ENCODE measurements around the gene ABCG1.

The ABCG1 gene

GRCh38 chr21:42214921-42215320, 4.0 kb upstream of the ABCG1 start:
- no peak for DNase-seq (ENCODE audit: low spot score)

DNA sequence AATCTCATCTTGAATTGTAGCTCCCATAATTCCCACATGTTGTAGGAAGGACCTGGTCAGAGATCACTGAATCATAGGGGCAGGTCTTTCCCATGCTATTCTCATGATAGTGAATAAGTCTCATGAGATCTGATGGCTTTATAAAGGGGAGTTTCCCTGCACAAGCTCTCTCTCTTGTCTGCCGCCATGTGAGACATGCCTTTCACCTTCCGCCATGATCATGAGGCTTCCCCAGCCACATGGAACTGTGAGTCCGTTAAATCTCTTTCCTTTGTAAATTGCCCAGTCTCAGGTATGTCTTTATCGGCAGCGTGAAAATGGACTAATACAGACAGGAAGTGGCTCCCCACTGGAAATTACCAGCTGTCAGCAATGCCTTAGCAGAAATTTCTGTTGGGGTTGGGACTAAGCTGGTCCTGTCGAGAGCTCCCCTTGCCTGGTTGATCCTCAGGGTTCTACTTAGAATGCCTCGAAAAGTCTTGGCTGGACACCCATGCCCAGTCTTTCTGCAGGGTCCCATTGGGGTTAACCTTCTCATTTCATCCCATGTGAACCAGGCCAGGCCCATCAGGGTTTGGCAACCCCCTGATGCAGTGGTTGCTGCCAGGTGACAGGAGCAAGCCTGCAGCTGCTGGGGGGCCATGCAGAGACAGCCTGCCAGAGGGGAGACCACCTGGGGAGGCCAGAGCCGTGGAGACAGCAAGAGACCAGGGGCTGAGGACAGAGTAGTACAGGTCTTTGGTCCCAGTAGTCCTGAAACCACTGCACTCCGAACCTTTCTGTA, 2.8 kb upstream of the ABCG1 start:
- no peak for DNase-seq (ENCODE audit: low spot score)

DNA sequence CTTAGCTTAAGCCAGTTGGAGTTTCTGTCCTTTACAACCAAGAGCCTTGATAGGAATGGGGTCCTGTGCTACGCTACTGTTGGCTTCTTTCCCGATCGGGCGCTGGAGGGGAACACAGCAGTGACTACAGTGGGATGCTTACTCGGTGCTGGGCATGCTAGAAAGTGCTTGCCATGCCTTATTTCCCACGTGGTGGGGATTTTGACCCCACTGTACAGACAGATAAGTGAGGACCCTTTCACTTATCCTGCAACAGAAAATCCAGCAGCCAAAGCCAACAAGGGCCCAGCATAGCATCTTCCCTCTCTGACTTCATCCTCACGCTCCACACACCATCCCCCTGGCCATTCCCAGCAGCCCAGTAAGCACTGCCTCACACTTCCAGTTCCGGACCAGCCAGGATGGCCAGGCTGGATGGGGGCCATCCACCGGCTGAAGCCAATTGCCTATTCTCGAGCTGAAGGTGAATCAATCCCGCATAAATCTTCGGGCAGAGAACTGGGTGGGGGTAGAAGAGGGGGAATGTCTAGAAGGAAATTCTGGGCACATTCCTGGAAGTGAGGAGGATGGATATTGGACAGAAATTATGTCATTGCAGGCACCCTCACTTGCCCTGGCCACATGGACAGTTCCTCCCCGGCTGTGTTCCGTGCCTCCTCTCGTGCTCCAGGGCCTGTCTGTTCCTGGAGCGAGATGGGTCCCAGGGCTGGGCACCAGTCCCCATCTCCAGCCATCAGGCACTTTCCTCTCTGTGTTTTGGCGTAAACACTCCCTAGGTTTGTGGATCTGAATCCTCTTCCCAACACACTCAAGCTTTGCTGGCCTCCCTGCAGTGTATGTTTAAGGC, 2.0 kb upstream of the ABCG1 start:
- DNase-seq (ENCODE audit: low spot score) = no peak

DNA sequence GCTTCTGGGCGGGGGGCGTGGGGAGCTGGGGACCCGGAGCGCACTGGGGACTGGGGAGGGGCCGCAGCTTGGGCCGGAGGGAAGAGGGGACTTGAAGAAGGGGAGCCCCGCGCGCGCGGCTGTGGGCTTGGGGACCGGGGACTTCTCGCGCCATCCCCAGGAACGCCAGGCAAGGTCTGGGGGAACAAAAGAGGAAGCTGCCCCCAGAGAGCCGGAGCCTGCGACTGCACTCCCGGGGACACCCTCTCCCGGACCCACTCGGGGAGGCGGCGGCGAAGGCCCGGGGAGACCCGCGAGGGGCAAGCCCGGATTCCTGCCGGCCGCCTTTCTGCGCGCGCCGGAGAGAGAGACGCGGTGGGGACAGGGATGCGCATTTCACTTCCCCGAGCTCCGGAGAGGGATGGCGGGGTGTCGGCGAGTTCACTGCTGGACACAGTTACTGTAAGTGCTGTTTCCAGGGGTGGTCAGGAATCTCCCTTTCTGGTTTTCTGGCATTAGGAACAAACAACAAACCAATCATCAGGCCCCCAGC, 732 bp downstream of the ABCG1 start:
- no peak for DNase-seq (ENCODE audit: low spot score)

DNA sequence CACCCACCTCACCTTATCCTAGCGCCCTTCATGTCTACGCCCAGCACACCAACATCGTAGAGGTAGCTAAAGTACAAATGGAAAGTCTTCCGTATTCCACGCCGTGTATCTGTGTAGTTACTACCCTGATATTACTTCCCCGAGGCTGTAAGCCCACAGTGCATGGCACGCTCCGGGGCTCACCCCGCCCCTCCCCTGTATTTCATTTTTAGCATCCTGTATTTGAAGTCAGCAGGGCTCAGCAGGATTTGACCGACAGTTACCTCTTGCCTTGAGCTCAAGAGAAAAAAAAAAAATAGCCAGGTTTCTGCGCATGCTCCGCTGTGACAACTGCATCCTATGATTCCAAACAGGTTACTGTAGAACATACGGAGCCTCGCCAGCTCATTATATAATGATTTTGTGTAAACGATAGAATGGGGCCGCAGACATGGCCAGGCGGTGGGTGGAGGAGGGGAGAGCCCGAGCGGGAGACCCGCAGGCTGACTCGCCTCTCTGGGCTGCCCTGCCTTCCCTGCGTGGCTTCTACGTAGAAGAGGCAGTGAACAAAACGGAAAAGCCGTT, 1.3 kb downstream of the ABCG1 start:
- DNase-seq (ENCODE audit: low spot score) = peak; percentile 55

DNA sequence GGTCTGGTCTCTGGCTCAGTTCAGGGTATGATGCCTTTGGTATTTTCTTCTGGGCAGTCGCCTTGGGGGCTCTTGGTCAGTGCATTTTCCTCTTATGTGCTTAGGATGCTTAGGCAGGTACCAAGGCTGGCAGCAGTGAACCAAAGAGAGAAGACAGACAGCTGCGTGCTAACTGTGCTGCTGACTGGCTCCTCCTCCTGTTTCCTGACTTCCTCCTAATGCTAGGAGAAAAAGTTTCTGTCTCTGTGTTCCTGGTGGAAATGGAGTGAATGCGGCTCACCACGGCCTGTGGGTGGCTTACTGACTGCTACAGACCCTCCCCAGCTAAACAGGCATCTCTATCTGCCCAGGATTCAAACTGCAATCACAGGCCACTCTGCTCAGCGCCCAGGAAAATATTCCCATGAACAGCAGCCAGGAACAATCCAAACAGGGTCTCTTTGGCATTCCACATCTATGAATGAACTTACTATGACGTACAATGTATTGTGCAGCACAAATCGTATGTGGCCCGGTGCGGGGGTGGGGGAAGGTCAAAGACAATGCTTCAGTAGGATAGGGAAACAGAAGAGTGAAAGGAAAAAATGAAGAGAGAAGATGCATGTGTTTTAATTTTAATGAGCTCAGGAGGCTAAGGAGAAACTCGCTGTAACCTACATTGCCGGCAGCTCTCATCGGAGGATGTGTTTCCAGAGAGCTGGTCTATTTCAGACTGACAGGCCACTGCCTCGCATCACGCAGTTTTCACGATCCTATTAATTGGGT, 2.8 kb downstream of the ABCG1 start:
- no peak for DNase-seq (ENCODE audit: low spot score)

GRCh38 chr21:42222386-42222785, 3.4 kb downstream of the ABCG1 start:
- DNase-seq (ENCODE audit: low spot score) = no peak

GRCh38 chr21:42222821-42223390, 4.0 kb downstream of the ABCG1 start:
- DNase-seq (ENCODE audit: low spot score) = no peak

GRCh38 chr21:42223826-42224575, 5.1 kb downstream of the ABCG1 start:
- no peak for DNase-seq (ENCODE audit: low spot score)

DNA sequence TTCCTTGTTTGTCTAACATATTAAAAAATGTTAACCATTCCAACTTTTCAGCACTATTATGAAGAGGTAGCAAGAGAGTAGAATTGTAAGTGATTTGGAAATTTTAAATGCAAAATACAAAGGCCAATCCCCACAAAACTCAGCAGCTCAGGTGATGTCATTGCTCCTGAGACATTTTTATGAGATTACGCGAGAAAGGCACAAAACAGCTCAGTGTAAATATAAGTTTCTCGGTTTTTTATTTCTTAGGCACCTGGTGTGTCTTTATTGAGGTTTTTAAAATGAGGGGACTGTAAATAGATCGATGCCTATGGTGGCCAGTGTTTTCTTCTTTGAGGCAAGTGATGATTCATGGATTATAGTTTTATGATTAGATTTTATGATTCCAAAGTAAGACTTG, 6.1 kb downstream of the ABCG1 start:
- no peak for DNase-seq (ENCODE audit: low spot score)

DNA sequence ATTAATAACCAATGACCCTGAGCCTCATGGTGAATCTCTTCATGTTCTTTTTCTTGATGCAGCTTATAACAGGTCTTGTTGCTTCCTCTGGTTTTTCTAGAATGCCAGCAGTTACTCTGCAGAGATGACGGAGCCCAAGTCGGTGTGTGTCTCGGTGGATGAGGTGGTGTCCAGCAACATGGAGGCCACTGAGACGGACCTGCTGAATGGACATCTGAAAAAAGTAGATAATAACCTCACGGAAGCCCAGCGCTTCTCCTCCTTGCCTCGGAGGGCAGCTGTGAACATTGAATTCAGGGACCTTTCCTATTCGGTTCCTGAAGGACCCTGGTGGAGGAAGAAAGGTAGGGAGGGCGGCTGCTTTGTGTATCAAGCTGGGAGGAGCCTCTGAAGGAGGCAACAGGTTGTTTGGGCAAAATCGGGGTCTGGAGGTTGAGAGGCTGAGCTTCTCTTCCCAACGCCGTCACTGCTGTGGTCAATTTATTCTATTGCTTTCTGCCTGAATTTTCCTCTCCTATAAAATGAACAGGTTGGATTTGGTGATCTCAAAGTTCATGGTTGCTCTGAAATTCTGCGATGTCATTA, 6.7 kb downstream of the ABCG1 start:
- DNase-seq (ENCODE audit: low spot score) = no peak

GRCh38 chr21:42226626-42227025, 7.7 kb downstream of the ABCG1 start:
- no peak for DNase-seq (ENCODE audit: low spot score)

DNA sequence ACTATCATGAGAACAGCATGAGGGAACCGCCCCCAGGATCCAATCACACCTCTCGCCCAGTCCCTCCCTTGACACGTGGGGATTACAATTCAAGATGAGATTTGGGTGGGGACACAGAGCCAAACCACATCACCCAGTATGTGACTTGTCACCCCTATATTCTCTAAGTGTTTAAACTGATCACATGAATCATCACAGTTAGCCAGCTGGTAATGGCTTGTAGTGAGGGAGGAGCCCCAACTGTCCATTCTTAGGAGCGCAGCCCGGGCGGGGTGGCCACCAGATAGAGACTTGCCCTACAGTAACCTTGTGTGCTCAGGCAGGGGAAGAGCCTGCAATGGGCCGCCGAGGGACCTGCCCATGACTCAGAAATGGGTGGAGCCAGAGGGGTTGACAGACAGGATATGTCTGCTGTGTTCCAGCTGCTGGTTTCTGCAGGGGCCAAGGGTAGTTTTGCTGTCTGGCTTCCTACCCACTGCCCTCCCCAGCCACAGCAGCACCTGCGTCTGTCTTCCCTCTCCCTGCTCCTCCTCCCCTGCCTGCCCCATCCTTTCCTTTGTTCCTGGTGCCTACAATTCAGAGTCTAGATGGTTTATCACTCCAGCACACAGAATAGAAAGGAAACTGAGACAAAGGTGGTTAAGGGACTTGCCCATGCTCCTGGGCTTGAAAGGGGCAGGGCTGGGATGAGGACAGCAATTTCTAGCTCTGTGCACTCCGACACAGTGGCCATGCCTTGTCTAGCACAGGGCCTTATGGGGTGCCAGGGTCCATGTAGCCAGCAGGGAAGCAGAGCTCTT, 9.2 kb downstream of the ABCG1 start:
- DNase-seq (ENCODE audit: low spot score) = peak; percentile 90

DNA sequence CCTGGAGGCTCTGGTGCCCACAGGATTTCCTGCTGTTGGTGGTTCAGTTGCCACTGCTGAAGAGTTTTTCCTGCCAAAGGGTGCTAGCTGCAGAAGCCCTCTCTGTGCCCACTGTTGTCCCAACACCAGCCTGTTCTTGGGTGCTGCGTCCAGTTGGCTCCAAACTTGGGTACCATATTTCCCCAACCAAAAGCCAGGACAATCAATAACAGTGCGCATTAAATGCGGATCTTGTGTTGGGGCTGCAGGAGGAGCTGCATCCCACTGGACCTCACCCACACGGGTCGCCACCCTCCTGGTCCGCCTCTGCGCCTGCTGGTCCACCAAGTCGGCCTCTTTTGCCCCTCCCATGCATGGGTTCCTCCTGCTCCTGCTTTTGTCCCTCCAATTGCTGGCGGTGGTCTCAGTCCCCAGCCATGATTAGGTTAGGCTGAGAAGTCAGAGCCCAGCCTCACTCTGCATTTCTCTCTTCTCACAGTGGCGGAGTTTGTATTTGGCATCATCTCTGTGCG, 9.8 kb downstream of the ABCG1 start:
- DNase-seq (ENCODE audit: low spot score) = no peak

DNA sequence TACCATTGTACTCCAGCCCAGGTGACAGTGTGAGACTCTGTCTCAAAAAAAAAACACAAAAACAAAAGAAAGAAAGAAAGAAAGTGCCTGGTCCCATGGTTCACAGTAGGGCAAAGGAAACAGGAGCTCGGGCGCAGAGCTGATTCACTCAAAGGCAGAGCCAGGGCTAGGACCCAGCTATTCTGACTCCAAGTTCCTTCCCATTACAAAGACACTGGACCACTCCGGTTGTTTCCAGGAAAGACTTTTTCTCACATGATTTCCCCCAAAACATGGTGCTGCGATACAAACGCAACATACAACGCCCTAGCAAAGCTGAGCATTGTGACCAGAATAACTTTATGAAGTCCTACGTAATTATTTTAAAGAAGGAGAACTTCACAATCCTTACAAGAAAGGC, 10.7 kb downstream of the ABCG1 start:
- no peak for DNase-seq (ENCODE audit: low spot score)

DNA sequence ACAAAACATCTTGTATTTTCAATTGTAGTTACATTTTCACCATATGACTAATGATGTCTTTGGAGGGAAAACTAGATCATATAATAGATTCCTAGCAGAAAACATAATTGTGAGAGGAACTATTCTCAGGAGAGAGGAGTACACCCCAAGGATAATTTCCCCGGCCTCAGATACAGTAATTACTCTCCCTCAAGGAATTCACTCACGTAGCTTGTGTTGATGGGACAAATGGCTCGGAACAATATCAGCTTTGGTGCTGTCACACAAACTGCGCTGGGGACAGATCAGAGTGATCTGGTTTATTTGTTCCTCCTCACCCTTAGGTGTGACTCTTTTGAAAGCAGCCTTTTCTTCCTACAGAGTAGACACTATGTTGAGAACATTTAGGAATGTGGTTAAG, 11.2 kb downstream of the ABCG1 start:
- no peak for DNase-seq (ENCODE audit: low spot score)

- no peak for DNase-seq (ENCODE audit: low spot score)
Observed at GRCh38 chr21:42230636-42231035, 11.7 kb downstream of the ABCG1 start.

DNA sequence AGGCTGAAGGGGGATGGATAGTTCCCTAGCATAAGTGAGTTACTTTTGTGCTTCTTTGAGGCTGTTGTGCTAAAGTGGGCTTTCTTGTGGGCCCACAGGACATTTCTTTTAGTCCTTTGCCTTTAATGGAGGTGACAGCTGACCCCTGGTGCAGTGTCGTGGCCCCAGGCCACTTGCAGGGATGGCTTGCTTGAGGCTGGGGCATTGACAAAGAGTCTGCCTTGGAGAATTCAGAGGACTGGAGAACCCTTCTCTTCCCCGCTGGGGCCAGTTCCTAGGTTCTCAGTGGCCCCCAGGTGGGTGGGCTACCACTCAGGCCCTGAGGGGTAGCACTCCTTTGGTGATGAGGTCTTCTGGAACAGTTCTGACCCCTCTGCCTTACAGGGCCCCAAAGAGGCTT, 12.8 kb downstream of the ABCG1 start:
- no peak for DNase-seq (ENCODE audit: low spot score)

GRCh38 chr21:42232176-42232825, 13.4 kb downstream of the ABCG1 start:
- no peak for DNase-seq (ENCODE audit: low spot score)

Data from AG08395 (cell line).